HG03097 (cell line): ENCODE data around the gene CCDC92B.
"Not testable (repeated sequence)": the region's sequence is repeated elsewhere in the genome, so short reads cannot be mapped to it uniquely, and the experiment has no call there.

Source experiments
- ATAC-seq: cut with Tn5 transposase; IDR thresholded peaks from one replicate; pipeline ENCODE4 v1.9.1; 2021; ENCODE audit not compliant: unreplicated experiment, low FRiP score

Gene CCDC92B

DNA sequence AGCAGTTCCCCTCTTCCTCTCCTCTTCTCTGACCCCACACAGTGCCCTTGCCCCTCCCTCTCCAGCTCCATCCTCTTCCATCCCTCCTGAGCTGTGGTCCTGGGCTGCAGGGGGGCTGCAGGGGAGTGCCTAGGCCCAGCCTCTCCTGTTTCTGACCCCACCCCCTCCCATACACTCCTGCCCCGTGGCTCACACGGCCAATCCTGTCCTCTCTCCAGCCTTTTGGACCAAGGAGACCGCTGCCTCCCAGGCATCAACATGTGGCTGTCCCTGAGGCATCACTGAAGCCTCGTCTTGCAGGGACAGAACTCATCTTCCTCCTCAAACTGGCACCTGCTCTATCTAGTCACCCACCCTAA is 44.6 kb downstream of the CCDC92B start:
- no peak for ATAC-seq

DNA sequence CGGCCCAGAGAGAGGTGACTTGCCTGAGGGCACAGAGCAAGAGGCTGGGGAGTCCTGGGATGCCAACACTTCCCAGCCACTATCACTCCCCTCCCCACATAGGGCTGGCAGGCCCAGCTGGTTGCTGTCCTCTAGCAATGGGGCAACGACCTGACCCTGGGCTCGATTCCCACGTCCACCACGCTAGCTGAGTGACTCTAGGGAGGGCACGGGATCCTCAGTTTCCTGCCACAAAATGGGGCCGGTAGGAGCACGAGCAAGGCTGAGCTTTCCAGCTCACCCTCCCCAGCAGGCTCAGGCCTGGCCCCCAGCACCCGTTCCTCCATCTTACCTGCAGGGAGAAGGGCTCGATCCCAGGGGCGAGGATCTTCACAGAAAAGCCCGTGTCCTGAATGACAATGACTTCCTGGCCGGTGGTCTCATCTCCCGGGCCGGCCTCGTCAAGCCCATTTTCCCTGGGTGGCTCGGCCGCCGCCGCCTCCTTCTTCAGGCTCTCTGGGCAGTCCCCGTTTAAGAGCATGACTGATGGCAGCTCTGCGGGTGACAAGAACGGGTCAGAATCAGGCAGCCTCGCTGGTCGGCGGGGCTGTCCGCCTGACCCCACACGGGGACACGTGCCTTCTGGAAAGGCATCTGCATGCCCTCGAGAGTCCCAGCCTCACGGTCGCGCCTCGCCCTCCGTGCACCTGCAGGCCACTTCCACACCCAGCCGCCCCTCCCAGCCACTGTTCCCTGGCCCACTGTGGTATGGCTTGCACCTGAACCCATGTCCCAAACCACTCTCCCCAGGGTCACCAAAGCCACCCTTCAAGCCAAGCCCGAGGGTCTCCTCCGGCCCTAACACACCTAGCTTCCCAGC is 45.2 kb downstream of the CCDC92B start:
- ATAC-seq, result no peak

GRCh38 chr17:2703606-2704005 is 45.8 kb downstream of the CCDC92B start:
- no peak for ATAC-seq

GRCh38 chr17:2703181-2703580 is 46.3 kb downstream of the CCDC92B start:
- ATAC-seq, result no peak

- no peak for ATAC-seq
These were observed 47.3 kb downstream of the CCDC92B start for GRCh38 chr17:2701996-2702741.

DNA sequence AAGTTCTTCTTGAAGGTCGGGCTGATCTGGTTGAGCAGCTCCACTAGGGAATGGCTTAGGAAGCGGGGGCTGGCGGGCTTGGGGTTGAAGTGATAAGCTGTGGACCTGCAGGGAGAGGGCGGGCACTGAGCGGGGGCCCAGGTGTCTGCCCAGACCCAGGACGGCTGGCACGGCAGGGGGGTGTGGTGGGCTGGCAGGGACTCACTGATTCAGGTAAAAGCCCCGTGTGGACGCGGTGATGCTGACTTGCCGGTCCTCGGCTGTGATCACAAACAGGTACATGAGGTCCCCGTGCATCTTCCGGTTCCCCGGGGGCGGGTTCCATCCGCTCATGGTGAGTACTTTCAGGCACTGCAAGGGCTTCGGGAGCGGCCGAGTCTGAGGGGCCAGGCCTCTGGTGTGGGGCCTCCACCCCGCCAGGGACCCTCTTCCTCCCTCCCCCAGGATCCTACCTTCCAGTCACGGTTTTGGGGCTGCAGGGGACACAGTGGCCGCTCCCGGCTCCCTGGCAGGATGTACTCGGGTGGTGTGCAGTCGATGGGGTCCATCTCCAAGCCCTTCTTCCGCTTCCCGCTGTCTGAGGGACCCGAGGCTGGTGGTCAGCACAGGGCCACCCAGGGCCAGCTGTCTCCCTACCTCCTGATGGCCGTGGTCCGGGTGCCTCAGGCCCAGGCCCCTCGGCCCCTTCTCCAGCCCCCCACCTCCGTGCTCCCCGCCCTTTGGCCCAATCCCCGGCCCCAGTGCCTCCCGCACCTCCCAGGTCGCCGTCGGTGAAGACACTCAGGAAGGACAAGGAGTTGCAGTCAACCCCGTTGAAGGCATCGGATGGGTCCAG is 48.1 kb downstream of the CCDC92B start:
- ATAC-seq, result no peak

DNA sequence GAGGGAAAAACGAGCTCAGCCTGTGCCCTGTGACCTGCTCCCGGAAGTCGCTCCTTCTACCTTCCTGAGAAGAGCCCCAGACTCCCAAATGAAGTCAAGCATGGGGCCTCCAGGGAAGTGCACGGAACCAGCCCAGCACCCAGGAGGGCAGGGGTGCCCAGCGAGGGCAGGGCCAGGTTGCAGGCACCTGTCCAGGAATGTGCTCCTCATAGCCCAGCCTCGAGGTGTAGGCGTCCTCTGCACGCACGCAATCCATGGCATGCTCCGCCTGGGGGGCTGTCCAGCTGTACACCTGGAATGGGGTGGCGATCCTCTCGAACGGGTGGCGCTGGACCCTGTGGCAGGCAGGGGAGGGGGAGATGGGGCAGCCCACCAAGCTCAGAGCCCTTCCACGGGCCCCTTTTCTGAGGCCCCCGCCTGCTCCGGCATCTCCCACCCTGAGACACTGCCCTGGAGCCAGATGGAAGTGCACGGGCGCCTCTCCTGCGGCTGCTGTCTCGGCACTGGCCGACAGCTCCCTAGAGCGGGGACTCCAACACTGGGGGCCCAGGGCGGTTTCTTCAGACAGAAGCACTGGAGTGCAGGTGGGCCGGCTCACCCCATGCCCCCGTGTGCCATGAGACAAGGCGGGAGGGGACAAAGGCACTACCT is 48.8 kb downstream of the CCDC92B start:
- ATAC-seq, result no peak

- no peak for ATAC-seq
These were observed 49.4 kb downstream of the CCDC92B start for GRCh38 chr17:2700030-2700490.

DNA sequence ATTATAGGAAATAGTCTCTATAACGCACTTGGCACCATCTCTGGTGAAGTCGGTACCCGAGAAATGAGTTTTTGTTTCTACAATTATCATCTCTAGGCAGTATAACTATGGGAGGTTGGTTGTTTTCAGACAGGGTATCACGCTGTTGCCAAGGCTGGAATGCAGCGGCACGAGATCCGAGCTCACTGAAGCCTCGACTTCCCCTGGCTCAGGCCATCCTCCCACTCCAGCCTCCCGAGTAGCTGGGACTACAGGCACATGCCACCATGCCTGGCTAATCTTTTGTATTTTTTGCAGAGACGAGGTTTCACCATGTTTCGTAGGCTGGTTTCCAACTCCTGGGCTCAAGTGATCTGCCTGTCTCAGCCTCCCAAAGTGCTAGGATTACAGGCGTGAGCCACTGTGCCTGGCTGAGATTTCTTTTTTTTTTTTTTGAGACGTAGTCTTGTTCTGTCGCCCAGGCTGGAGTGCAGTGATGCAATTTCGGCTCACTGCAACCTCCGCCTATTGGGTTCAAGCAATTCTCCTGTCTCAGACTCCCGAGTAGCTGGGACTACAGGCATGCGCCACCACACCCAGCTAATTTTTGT is 50.1 kb downstream of the CCDC92B start:
- ATAC-seq, result not testable (repeated sequence)

DNA sequence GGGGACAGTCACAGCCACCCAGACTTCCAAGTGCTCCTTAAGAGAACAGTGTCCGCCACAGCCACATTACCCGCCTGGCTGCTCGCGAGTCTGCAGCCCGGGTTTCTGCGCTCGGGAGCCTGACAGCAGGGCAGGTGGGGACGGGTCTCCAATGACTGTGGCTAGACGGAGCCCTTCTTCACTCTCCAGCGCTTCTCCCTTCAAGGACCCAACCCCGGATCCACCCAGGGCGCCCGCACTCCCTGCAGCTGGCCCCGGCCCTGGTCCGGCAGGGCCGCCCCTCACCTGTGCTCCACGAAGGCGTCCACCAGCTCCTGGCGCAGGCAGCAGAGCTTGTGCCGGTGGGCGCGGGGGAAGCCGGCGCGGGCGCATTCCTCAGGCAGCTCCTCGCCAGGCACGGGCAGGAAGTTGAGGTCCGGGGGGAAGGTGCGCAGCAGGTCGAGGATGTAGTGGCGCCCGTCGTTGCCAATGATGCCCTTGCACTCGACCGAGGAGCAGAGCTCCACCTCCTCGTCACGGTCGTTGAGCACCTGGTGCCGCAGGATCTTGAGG is 51.8 kb downstream of the CCDC92B start:
- ATAC-seq, result no peak

DNA sequence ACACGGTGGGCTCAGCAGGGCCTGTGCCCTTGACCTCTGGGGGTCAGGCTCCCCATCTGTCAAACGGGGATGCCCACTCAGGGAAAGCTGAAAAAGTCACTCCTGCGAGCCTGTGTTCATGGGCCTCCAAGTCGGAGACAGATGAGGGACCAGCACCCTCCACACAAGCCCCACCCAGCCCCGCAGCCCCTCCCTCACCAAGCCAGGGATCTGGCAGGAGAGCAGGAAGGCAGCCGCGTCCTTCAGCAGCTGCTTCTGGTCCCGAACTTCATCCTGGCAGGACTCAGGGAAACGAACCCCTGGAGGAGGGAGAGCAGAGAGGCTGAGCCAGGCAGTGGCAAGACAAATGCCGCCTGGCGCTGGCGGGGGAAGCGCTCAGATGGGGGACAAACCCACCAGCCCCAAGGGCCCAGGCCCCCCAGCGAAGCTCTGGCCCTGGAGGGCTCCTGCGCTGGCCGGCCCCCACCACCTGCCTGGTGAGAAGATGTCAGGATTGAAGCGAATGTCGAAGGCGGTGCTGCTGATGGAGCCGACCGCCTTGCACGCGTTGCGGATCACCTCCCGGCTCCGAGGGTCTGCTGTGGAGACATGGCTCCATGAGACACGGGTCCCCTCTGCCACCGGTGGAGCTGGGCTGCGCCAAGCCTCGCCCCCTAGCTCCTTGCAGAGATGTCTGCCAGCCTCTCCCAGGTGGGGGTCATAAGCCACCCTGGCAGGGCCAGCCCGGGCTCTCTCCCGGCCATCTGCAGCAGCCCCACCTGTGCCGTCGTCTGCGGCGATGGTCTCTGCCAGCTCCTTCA is 53.3 kb downstream of the CCDC92B start:
- ATAC-seq, result no peak

GRCh38 chr17:2695243-2695960 is 54.0 kb downstream of the CCDC92B start:
- no peak for ATAC-seq

DNA sequence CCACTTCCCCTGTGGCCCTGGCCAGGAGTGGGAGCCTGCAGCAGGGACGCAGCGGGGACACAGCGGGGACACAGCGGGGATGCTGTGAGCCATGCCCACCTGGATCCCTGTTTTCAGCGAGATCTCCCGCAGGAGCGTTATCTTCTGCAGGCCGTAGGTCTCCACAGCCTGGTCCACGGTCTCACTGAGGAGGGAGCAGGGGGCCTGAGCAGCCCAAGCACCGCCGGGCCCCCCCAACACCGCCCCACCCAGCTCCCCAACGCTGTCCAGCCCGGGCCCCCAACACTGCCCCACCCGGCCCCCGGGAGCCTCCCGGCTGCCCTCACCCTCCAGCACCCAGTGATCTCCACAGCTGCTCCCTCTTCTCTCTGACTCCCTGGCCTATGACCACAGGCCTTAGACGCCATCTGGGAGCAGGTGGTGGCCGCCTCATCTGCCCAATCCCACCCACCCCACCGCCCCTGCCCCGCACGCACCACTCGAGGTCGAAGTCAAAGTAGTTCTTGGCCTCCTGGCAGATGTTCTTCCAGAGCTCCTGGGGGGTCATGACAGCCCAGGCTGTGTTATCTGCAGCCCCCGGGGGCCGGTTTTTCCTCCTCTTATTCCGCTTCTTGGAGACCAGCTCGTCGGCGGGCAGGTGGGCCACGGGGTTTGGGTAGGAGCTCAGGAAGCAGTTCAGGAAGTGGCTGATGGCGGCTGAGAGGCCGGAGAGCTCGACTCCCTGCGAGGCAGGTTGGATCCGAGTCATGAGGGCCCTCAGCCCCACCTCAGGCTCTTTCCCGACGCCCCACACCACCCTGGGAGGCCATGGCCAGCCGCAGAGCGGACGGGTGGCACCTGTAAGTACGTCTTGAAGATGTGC is 54.8 kb downstream of the CCDC92B start:
- ATAC-seq, result no peak

DNA sequence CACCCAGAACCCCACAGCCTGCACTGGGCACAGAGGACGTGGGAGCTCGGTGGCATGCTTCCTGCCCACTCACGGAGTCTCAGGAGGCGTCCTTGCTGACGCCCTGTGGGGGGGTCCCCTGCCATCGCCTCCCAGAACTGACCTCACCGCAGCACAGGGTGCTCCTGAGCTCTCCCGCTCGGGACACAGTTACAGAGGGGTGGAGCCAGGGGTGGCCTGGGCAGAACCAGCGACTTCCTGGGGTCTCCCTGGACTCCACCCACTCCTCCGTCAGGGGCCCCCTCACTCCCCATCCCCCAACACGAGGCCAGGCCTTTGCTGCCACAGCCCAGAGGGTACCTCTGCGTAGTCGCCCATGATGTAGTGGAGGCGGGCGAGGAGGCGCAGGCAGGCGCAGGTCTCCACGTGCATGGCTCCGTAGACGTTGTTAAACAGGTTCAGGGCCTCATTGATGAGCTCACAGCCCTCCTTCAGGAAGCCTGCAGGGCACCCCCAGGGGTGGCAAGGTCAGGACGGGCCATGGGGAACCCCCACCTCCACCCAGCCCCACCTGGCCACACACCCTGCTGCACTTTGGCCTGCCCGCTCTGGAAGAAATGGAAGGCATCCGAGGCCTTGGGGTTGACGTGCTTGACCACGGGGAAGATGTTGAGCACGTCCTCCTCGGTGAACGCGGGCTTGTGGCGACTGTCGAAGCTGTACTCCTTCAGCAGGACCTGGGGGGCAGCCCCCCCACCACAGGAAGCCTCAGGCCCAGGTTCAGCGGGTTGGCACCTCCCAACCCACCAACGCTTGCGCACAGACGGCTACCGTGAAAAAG is 55.7 kb downstream of the CCDC92B start:
- no peak for ATAC-seq

DNA sequence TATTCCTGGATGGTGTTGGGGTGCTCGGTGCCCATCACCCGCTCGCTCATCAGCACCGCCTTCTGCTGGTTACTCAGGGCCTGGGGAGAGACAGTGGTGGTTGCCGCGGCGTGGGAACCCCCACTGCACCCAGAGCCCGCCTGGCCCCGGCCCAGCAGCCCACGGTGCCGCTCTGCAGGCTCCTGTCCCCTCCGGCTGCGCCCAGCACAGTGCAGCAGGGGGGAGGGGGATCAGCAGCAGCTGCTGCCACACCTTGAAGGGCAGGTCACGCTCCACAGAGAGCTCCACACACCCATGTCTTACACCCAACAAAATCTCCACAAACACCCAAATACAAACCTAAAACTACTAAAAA is 56.7 kb downstream of the CCDC92B start:
- ATAC-seq, result no peak

GRCh38 chr17:2691965-2692780 is 57.3 kb downstream of the CCDC92B start:
- no peak for ATAC-seq
